Psoas muscle (tissue), 8 donors: ENCODE data around the gene AGTR1. TPM values are rescaled to one million over a fixed set of nuclear protein-coding genes. Genes with fewer than 3 reads are reported as not detected.

Source experiments
- ATAC-seq, 4 donors: fragments of 200-7000 bp; cut with Tn5 transposase; one replicate each; pipeline ENCODE4 v1.9.1; 2020; ENCODE audit warnings: moderate library complexity in 3 of 4, mild to moderate bottlenecking in 2 of 4
- DNase-seq, 2 donors: peaks; one replicate each; pipeline ENCODE4 v3.0.0-alpha.2; 2020
- H3K27ac ChIP-seq: fragments of 200-600 bp; one replicate; pipeline ENCODE4 v1.8.0; 2022
- H3K27me3 ChIP-seq, 3 donors: fragments of 200-600 bp in 1 of 3; one replicate each; pipeline versions ENCODE4 v1.6.1 to v1.8.0; 2013 to 2022; ENCODE audit warnings: low read length in 2 of 3, mild to moderate bottlenecking in 2 of 3, moderate library complexity in 1 of 3; ENCODE audit not compliant: insufficient read depth in 3 of 3
- H3K36me3 ChIP-seq, 2 donors: fragments of 200-600 bp in 1 of 2; one replicate each; pipeline versions ENCODE4 v1.6.1 to v1.8.0; 2013 to 2022; ENCODE audit warnings: low read depth in 1 of 2, mild to moderate bottlenecking in 1 of 2, moderate library complexity in 1 of 2; ENCODE audit not compliant: insufficient read depth in 1 of 2
- H3K4me1 ChIP-seq: fragments of 200-600 bp; one replicate; pipeline ENCODE4 v1.8.0; 2022
- H3K4me3 ChIP-seq: fragments of 200-600 bp; one replicate; pipeline ENCODE4 v1.8.0; 2022; ENCODE audit warnings: mild to moderate bottlenecking
- H3K9me3 ChIP-seq: fragments of 200-600 bp; one replicate; pipeline ENCODE4 v1.8.0; 2022
- WGBS, 3 donors: extraction: QIAGEN DNeasy Blood & Tissue Kit; methylation state at CpG; one replicate each; pipeline versions ENCODE4 v1.1.6 to v1.1.7; 2013; 5-methylcytosine and 5-hydroxymethylcytosine counted together
- intact Hi-C, 2 donors: fragments of 100-400 bp; cut with DNase I; formaldehyde crosslinking; loops; one replicate each; pipeline versions ENCODE4 v1.11.0 to v1.14.2; 2022
- polyA plus RNA-seq, 3 donors: library from polyadenylated mRNA; stranded (reverse); fragments of 200-250 nt; gene quantifications; one replicate each; pipeline ENCODE4 v1.2.3, GENCODE V29; 2013
- total RNA-seq, 4 donors: library from RNA; stranded (reverse); fragmentation: NEBNext Ultra II Directional in 2 of 4; extraction: Animal tissue kit (Norgen Biotek cat#: 25700) in 2 of 4; gene quantifications; one replicate each; pipeline versions ENCODE4 v1.2.1 to v1.2.4, GENCODE V29; 2021 to 2023
- TF ChIP-seq, protein P1 (sequence below): fragments of 200-600 bp; IDR thresholded peaks from one replicate; pipeline ENCODE4 v1.8.0; 2022; ENCODE audit warnings: antibody characterized with exemption
- donor health status: healthy with polysubstance abuse.
- donor health status: DM: no; HTN: no; CAD: no; lungs with moderate emphysema.
- donor health status: Bipolar disorder and iron deficiency.
- donor health status: healthy.
- donor health status: DM: yes; HTN: yes; CAD: no.
- donor health status: DM: no; HTN: no; CAD: no.
- donor health status: DM: no; HTN: no; CAD: no.
- donor health status: DM: yes; HTN: yes; CAD: no.

The AGTR1 gene
- total and polyA plus RNA-seq, 7 donors = 3.1 to 11.4 (median 7.2) TPM

DNA sequence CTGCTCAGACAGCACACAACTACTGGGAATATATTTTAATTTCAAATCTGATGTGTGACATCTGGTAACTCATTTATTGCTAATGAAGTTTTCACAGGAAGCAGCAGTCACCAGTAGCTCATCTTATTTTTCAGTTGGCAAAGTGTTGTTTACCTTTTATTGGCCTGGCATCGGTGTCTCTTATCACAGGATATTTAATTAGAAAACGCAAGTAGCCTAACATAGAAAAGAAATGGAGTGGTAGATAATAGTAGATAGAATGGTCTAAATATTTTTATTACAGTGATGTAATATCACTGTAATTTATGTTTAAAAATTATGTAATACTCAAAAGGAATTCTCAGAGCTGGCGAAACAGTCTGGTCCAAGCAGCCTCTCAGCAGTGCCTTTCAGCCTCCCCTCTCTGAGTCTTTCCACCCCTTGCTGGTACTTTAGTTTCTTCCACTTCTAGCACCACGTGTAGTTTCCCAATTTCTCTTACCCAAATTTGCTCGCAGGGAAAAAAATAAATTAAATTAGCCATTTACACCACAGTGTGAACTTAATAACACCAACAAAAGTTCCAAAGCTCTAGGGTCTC lies 31.9 kb downstream of the AGTR1 start:
- Histone ChIP-seq H3K27ac (no peak overlapping the region), H3K27me3 (no peaks in the 10 kb centered on the region), H3K36me3 (no peaks in the 10 kb centered on the region), H3K4me3 (no peak overlapping the region), H3K9me3 (no peaks in the 10 kb centered on the region), H3K4me1 (no peaks in the 10 kb centered on the region)
- 55 to 62% (median 60%) methylated on average over 5 of the region's 5 CpGs for WGBS, 3 donors
- intact Hi-C loops = loop anchor here in 1 of 2 donors (10.0 kb wide), 1 partner anchor 215 kb away; no protein-coding TSS in a partner anchor
- ATAC-seq = peak in 1 of 4 donors; percentile 43
- TF ChIP-seq, protein P1, sequence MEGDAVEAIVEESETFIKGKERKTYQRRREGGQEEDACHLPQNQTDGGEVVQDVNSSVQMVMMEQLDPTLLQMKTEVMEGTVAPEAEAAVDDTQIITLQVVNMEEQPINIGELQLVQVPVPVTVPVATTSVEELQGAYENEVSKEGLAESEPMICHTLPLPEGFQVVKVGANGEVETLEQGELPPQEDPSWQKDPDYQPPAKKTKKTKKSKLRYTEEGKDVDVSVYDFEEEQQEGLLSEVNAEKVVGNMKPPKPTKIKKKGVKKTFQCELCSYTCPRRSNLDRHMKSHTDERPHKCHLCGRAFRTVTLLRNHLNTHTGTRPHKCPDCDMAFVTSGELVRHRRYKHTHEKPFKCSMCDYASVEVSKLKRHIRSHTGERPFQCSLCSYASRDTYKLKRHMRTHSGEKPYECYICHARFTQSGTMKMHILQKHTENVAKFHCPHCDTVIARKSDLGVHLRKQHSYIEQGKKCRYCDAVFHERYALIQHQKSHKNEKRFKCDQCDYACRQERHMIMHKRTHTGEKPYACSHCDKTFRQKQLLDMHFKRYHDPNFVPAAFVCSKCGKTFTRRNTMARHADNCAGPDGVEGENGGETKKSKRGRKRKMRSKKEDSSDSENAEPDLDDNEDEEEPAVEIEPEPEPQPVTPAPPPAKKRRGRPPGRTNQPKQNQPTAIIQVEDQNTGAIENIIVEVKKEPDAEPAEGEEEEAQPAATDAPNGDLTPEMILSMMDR = no peak
- DNase-seq = no peak

DNA sequence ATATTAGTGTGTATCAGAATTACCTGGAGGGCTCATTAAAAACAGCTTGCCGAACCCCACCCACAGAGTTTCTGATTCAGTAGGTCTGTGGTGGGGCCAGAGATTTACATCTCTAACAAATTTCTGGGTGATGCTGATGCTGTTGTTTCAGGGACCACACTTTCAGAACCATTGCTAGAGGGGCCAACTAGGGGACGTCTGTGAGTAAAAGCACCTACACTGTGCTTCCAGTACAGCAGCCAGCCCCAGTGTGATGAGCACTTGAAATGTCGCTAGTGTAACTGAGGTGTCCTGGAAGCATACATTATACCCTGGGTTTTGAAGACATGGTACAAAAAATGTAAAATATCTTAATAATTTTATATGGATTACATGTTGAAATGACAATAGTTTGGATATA lies 33.0 kb downstream of the AGTR1 start:
- Histone ChIP-seq H3K27me3 (no peaks in the 10 kb centered on the region), H3K4me3 (no peak overlapping the region), H3K4me1 (no peaks in the 10 kb centered on the region), H3K9me3 (no peaks in the 10 kb centered on the region), H3K27ac (no peak overlapping the region), H3K36me3 (no peaks in the 10 kb centered on the region)
- DNase-seq = no peak
- TF ChIP-seq, protein P1 = no peak
- ATAC-seq = no peak
- intact Hi-C loops = no loop called here
- 79 to 85% (median 85%) methylated on average over 3 of the region's 3 CpGs for WGBS, 3 donors

- no peaks in the 10 kb centered on the region for H3K36me3 ChIP-seq
- WGBS, 3 donors = 43 to 50% (median 44%) methylated on average over 2 of the region's 2 CpGs
- no peak for ATAC-seq
- H3K27ac ChIP-seq = no peak overlapping the region
- no peaks in the 10 kb centered on the region for H3K9me3 ChIP-seq
- H3K27me3 ChIP-seq = no peaks in the 10 kb centered on the region
- TF ChIP-seq, protein P1 = no peak
- no peak for DNase-seq
- no peak overlapping the region for H3K4me3 ChIP-seq
- H3K4me1 ChIP-seq = no peaks in the 10 kb centered on the region
- intact Hi-C loops = no loop called here
These were observed 37.9 kb downstream of the AGTR1 start for GRCh38 chr3:148735597-148735996.

DNA sequence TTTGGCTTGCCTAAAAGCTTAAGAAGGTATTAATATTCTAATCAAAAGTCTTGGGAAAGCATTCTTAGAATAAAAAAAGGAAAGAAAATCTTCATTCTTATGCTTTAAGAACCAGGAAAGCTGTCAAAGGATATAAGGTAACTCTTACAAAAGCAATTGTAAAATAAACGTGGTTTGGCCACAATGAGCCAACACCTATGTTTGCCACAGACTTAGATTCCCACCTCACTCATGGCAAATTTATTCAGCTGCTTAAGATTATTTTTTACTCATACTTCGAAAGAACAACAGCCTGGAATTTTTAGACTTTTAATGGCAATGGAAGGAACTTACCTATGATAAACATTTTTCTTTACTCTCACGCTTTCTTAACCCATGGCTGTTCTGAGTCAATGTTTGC lies 38.4 kb downstream of the AGTR1 start:
- ATAC-seq = no peak
- Histone ChIP-seq H3K36me3 (no peaks in the 10 kb centered on the region), H3K27ac (no peak overlapping the region), H3K4me1 (no peaks in the 10 kb centered on the region), H3K4me3 (no peak overlapping the region), H3K27me3 (no peaks in the 10 kb centered on the region), H3K9me3 (no peaks in the 10 kb centered on the region)
- intact Hi-C loops = no loop called here
- no peak for DNase-seq
- TF ChIP-seq, protein P1 = no peak
- 78 to 88% (median 82%) methylated on average over 3 of the region's 3 CpGs for WGBS, 3 donors

- TF ChIP-seq, protein P1 = no peak
- intact Hi-C loops = no loop called here
- Histone ChIP-seq H3K4me3 (no peak overlapping the region), H3K27me3 (no peaks in the 10 kb centered on the region), H3K36me3 (no peaks in the 10 kb centered on the region), H3K4me1 (no peaks in the 10 kb centered on the region), H3K9me3 (no peaks in the 10 kb centered on the region), H3K27ac (no peak overlapping the region)
- 70 to 90% (median 85%) methylated on average over 2 of the region's 2 CpGs for WGBS, 3 donors
- ATAC-seq (no peak), DNase-seq (no peak)
These were observed 39.4 kb downstream of the AGTR1 start for GRCh38 chr3:148737104-148737530.
